ENCODE measurements around the gene PLD3. TPM values are rescaled to one million over a fixed set of nuclear protein-coding genes. Genes with fewer than 3 reads are reported as not detected.
A peak's percentile ranks its signal among the peaks of the same experiment; 100 is the strongest.

The PLD3 gene
- total and polyA plus RNA-seq, 9 donors: 120 to 301 (median 209) TPM

DNA sequence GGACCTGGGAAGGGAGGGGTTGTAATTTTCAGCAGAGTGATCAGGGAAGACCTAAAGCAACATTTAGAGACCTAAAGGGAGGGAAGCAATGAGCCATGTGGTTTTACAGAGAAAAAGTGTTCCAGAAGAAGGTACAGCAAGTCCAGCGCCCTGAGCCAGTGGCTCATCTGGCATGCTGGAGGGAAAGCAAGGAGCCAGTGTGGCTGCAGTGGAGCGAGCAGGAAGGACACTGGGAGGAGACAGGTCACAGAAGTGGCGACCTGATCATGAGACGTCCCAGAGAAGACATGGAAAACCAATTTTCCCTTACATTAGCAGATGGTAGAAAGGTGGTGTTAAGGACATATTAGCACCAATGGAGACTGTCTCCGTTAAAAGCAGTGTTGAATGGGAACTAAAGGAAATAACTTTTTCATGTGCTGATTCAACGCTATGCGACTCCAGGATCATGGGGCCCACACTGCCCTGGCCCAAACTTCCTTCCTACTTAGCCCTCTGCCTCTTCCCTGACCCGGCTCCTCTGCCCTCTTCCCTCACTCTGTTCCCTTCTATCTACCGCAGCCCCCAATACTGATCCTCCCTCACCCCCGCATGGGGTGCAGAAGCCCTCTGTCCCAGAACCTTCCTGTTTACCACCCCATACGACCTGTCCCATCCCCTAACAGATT, 5.7 kb upstream of the PLD3 start:
- no peak for DNase-seq
- Histone ChIP-seq H3K36me3 (no peaks in the 10 kb centered on the region), H3K9me3 (no peaks in the 10 kb centered on the region), H3K4me3 (no peak overlapping the region), H3K4me1 (ENCODE audit: insufficient read depth) (peaks cover 2% of the 10 kb centered on the region), H3K27ac (no peak overlapping the region), H3K27me3 (no peaks in the 10 kb centered on the region)
- intact Hi-C loops (cut with DNase I): no loop called here
- 88 to 90% (median 90%) methylated on average over 11 of the region's 11 CpGs for WGBS, 3 donors
- TF ChIP-seq, protein P1, sequence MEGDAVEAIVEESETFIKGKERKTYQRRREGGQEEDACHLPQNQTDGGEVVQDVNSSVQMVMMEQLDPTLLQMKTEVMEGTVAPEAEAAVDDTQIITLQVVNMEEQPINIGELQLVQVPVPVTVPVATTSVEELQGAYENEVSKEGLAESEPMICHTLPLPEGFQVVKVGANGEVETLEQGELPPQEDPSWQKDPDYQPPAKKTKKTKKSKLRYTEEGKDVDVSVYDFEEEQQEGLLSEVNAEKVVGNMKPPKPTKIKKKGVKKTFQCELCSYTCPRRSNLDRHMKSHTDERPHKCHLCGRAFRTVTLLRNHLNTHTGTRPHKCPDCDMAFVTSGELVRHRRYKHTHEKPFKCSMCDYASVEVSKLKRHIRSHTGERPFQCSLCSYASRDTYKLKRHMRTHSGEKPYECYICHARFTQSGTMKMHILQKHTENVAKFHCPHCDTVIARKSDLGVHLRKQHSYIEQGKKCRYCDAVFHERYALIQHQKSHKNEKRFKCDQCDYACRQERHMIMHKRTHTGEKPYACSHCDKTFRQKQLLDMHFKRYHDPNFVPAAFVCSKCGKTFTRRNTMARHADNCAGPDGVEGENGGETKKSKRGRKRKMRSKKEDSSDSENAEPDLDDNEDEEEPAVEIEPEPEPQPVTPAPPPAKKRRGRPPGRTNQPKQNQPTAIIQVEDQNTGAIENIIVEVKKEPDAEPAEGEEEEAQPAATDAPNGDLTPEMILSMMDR (IDR thresholded peaks at IDR 0.05): no peak
- no peak for TF ChIP-seq POLR2A (IDR thresholded peaks at IDR 0.05)
- TF ChIP-seq EP300 (IDR thresholded peaks at IDR 0.05): no peak

DNA sequence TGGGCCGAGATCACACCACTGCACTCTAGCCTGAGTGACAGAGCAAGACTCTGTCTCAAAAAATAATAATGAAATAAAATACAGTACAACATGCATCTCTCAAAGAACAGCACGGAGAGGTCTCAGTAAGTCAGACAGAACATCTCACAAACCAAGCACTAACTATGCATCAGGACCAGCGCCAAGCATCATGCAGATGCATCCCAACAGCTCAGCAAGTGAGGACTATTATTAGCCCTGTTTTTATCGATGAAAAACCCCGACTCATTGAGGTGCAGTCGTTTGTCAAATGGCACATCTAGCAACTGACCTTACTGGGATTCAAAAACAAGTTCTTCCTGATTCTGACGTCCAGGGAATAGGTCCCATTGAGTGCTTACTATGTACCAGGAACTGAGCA, 4.1 kb upstream of the PLD3 start:
- no peaks in the 10 kb centered on the region for H3K27me3 ChIP-seq
- no peaks in the 10 kb centered on the region for H3K9me3 ChIP-seq
- H3K4me1 ChIP-seq (ENCODE audit: insufficient read depth): peaks cover 6% of the 10 kb centered on the region
- TF ChIP-seq POLR2A (IDR thresholded peaks at IDR 0.05) (no peak), EP300 (IDR thresholded peaks at IDR 0.05) (no peak)
- TF ChIP-seq, protein P1 (IDR thresholded peaks at IDR 0.05): no peak
- no peaks in the 10 kb centered on the region for H3K36me3 ChIP-seq
- 81 to 84% (median 84%) methylated on average over 7 of the region's 7 CpGs for WGBS, 3 donors
- no peak for DNase-seq
- intact Hi-C loops (cut with DNase I): no loop called here
- H3K27ac ChIP-seq: no peak overlapping the region
- H3K4me3 ChIP-seq: no peak overlapping the region

DNA sequence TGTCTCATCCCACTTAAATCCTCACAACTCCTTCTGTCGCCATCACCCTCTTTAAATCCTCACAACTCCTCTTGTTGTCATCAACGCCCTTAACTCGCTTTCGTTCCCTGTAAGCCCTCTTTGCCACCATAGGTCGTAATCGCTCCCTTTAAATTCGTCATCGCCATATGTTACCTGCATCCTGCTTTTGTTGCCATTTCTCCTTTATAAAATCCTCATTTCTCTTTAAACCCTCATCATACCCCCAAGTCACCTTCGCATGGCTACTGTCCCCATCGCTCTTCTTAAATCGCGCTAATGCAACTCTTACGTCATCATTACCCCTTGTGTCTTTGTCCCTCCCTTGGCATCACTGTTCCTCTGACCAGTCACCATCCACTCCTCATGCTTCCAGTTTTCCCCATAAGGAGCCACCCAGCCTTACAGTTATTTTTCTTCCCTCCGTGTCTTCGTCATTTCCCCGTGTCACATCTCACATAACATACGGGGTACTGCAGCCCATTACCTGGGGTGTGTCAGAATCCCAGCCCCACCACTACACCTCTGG, 539 bp downstream of the PLD3 start:
- intact Hi-C loops (cut with DNase I): no loop called here
- no peak for DNase-seq
- TF ChIP-seq, protein P1 (IDR thresholded peaks at IDR 0.05): no peak
- TF ChIP-seq POLR2A (IDR thresholded peaks at IDR 0.05): no peak
- no peak for TF ChIP-seq EP300 (IDR thresholded peaks at IDR 0.05)
- Histone ChIP-seq H3K4me1 (ENCODE audit: insufficient read depth) (peaks cover 7% of the 10 kb centered on the region), H3K27me3 (no peaks in the 10 kb centered on the region), H3K27ac (peak overlapping the region in 1 of 2 donors; percentile 51), H3K4me3 (peak overlapping the region; percentile 94), H3K36me3 (no peaks in the 10 kb centered on the region), H3K9me3 (no peaks in the 10 kb centered on the region)
- WGBS, 3 donors: 9 to 13% (median 12%) methylated on average over 17 of the region's 17 CpGs

DNA sequence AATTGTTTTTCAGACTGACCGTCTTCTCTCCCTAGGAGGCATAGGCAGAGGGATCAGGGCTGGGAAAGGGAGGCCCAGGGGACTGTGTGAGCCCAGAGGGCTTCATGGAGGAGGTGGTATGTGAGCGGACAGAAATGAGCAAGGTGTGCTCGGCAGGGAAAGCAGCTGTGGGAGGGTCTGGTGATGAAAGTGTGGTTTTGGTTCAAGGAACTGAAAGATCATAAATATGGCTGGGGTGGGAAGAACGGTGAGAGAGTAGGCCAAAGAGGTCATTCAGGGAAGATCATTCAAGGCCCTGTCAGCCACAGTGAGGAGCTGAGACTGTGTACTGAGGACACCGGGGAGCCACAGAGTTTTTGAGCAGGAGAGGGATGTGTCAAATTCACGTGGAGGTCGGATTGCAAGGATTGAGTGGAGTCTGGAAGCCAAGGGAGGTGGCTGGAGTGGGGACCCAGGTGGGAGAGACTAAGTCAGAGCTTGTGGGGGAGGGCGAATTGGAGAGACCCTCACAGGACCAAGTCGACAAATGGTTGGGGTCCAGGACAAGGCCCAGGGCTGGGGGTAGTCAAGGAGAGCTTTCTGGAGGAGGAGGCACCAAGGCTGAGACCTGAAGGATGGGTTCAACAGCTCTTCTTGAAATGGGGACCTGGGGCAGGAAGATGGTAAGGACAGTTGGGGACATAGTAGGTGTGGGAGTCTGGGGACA, 7.6 kb downstream of the PLD3 start:
- TF ChIP-seq POLR2A (IDR thresholded peaks at IDR 0.05): no peak
- no peak for TF ChIP-seq EP300 (IDR thresholded peaks at IDR 0.05)
- TF ChIP-seq, protein P1 (IDR thresholded peaks at IDR 0.05): no peak
- H3K27me3 ChIP-seq: no peaks in the 10 kb centered on the region
- no peaks in the 10 kb centered on the region for H3K4me1 ChIP-seq (ENCODE audit: insufficient read depth)
- no peaks in the 10 kb centered on the region for H3K36me3 ChIP-seq
- no peak for DNase-seq
- H3K4me3 ChIP-seq: no peak overlapping the region
- intact Hi-C loops (cut with DNase I): no loop called here
- WGBS, 3 donors: 70 to 73% (median 71%) methylated on average over 9 of the region's 9 CpGs
- H3K27ac ChIP-seq: no peak overlapping the region
- H3K9me3 ChIP-seq: no peaks in the 10 kb centered on the region
